Measurements from ENCODE around the gene CRAMP1.

CRAMP1 gene

GRCh38 chr16:1634541-1634940 lies 22.4 kb downstream of the CRAMP1 start:
- no peak for DNase-seq

GRCh38 chr16:1635070-1635469 lies 22.9 kb downstream of the CRAMP1 start:
- DNase-seq: no peak

GRCh38 chr16:1637526-1637925 lies 25.4 kb downstream of the CRAMP1 start:
- DNase-seq: no peak

GRCh38 chr16:1638757-1639156 lies 26.6 kb downstream of the CRAMP1 start:
- DNase-seq: no peak

GRCh38 chr16:1639282-1639681 lies 27.1 kb downstream of the CRAMP1 start:
- no peak for DNase-seq

- DNase-seq: no peak
These were observed 27.7 kb downstream of the CRAMP1 start for GRCh38 chr16:1639860-1640259.

- DNase-seq: no peak
These were observed 28.2 kb downstream of the CRAMP1 start for GRCh38 chr16:1640261-1640941.

GRCh38 chr16:1641261-1641660 lies 29.1 kb downstream of the CRAMP1 start:
- DNase-seq: no peak

- DNase-seq: no peak
These were observed 30.0 kb downstream of the CRAMP1 start for GRCh38 chr16:1642148-1642547.

GRCh38 chr16:1642753-1643152 lies 30.6 kb downstream of the CRAMP1 start:
- DNase-seq: no peak

GRCh38 chr16:1643521-1643920 lies 31.4 kb downstream of the CRAMP1 start:
- DNase-seq: no peak

GRCh38 chr16:1645914-1646525 lies 33.9 kb downstream of the CRAMP1 start:
- peak; percentile 39 to 47 for DNase-seq

- DNase-seq: no peak
These were observed 35.7 kb downstream of the CRAMP1 start for GRCh38 chr16:1647856-1648255.

- no peak for DNase-seq
These were observed 38.0 kb downstream of the CRAMP1 start for GRCh38 chr16:1650131-1650530.

GRCh38 chr16:1651094-1651973 lies 39.2 kb downstream of the CRAMP1 start:
- DNase-seq: no peak

GRCh38 chr16:1651974-1652312 lies 39.8 kb downstream of the CRAMP1 start:
- no peak for DNase-seq

- no peak for DNase-seq
These were observed 40.9 kb downstream of the CRAMP1 start for GRCh38 chr16:1653023-1653422.

GRCh38 chr16:1654505-1655268 lies 42.5 kb downstream of the CRAMP1 start:
- DNase-seq: no peak

- DNase-seq: no peak
These were observed 43.2 kb downstream of the CRAMP1 start for GRCh38 chr16:1655269-1655807.

GRCh38 chr16:1655909-1656807 lies 44.0 kb downstream of the CRAMP1 start:
- no peak for DNase-seq

GRCh38 chr16:1656808-1657617 lies 44.9 kb downstream of the CRAMP1 start:
- no peak for DNase-seq

Data from activated CD4-positive, alpha-beta T cell treated with anti-CD3 and anti-CD28 coated beads for 4 hours (primary cell).